Measurements from ENCODE around the gene PCBD1.

PCBD1 gene

GRCh38 chr10:70912556-70912955 is 24.2 kb upstream of the PCBD1 start:
- no peak overlapping the region for H3K27ac ChIP-seq
- no peak for TF ChIP-seq ZFX (IDR thresholded peaks at IDR 0.05; ENCODE audit: borderline replicate concordance)
- TF ChIP-seq CTCF (IDR thresholded peaks at IDR 0.05) = no peak

- H3K27ac ChIP-seq = no peak overlapping the region
- TF ChIP-seq CTCF (IDR thresholded peaks at IDR 0.05) (no peak), ZFX (IDR thresholded peaks at IDR 0.05; ENCODE audit: borderline replicate concordance) (no peak)
Observed at GRCh38 chr10:70911386-70911785, 23.0 kb upstream of the PCBD1 start.

GRCh38 chr10:70910486-70911341 is 22.3 kb upstream of the PCBD1 start:
- TF ChIP-seq CTCF (IDR thresholded peaks at IDR 0.05) (no peak), ZFX (IDR thresholded peaks at IDR 0.05; ENCODE audit: borderline replicate concordance) (no peak)
- no peak overlapping the region for H3K27ac ChIP-seq

- no peak overlapping the region for H3K27ac ChIP-seq
- TF ChIP-seq CTCF (IDR thresholded peaks at IDR 0.05) (no peak), ZFX (IDR thresholded peaks at IDR 0.05; ENCODE audit: borderline replicate concordance) (no peak)
Observed at GRCh38 chr10:70909326-70909935, 21.1 kb upstream of the PCBD1 start.

GRCh38 chr10:70908406-70909296 is 20.3 kb upstream of the PCBD1 start:
- H3K27ac ChIP-seq = no peak overlapping the region
- TF ChIP-seq CTCF (IDR thresholded peaks at IDR 0.05) (no peak), ZFX (IDR thresholded peaks at IDR 0.05; ENCODE audit: borderline replicate concordance) (no peak)

GRCh38 chr10:70907637-70908405 is 19.5 kb upstream of the PCBD1 start:
- no peak for TF ChIP-seq ZFX (IDR thresholded peaks at IDR 0.05; ENCODE audit: borderline replicate concordance)
- TF ChIP-seq CTCF (IDR thresholded peaks at IDR 0.05) = no peak
- no peak overlapping the region for H3K27ac ChIP-seq

All from 22Rv1 (cell line).